Measurements from ENCODE around the gene MRPS24. TPM values are rescaled to one million over a fixed set of nuclear protein-coding genes. Genes with fewer than 3 reads are reported as not detected.

MRPS24 gene
- total RNA-seq, 1 experiment from 2014 or later = 156 TPM

- TF ChIP-seq MAX (IDR thresholded peaks at IDR 0.05) (no peak), YY1 (IDR thresholded peaks at IDR 0.05; ENCODE audit: extremely low read depth, insufficient replicate concordance, low read depth, low read length) (no peak)
Measured at GRCh38 chr7:43847496-43847895, 21.8 kb downstream of the MRPS24 start (continued).

- DNase-seq (ENCODE audit: low read depth, low spot score) = no peak
- no peak for ATAC-seq
- ChIA-PET POLR2A (no interaction called here), CTCF (interaction anchor here (0.6 kb wide), 1 partner anchor 113 kb away, joined by 3 read pairs; no protein-coding TSS in a partner anchor), RAD21 (ENCODE audit: low non-redundant PET in 1 of 2, low total read pairs in 2 of 2, uncharacterized antibody in 2 of 2, unreplicated experiment in 2 of 2) (no interaction called here)
- Histone ChIP-seq H3K9me2 (ENCODE audit: insufficient read depth) (no peaks in the 10 kb centered on the region), H3K4me3 (replicated peaks in 1 of 2; ENCODE audit: low read depth in 1 of 2, low read length in 2 of 2) (no peak overlapping the region), H4K20me1 (ENCODE audit: insufficient read depth) (no peaks in the 10 kb centered on the region), H2AFZ (ENCODE audit: low read depth, low read length, poor library complexity, severe bottlenecking) (no peak overlapping the region), H3K36me3 (ENCODE audit: control insufficient read depth in 1 of 2, insufficient read depth in 2 of 2, low read length in 2 of 2) (no peaks in the 10 kb centered on the region), H3K79me2 (ENCODE audit: insufficient read depth, low read length) (no peaks in the 10 kb centered on the region), H3K9ac (ENCODE audit: low read length) (no peak overlapping the region), H3K4me2 (ENCODE audit: low read length) (no peak overlapping the region), H3K9me3 (ENCODE audit: control insufficient read depth in 1 of 2, insufficient read depth in 1 of 2, low read depth in 1 of 2, low read length in 2 of 2) (no peaks in the 10 kb centered on the region), H3K27ac (ENCODE audit: low read depth, low read length) (no peak overlapping the region), H3K4me1 (ENCODE audit: control insufficient read depth in 1 of 2, insufficient read depth in 2 of 2, low read length in 2 of 2) (no peaks in the 10 kb centered on the region), H3K27me3 (ENCODE audit: insufficient read depth, low read length) (no peaks in the 10 kb centered on the region)
- TF ChIP-seq SP1 (IDR thresholded peaks at IDR 0.05; ENCODE audit: low read depth) = no peak
- no peak for TF ChIP-seq CBX3 (IDR thresholded peaks at IDR 0.05; ENCODE audit: low read depth)
- no peak for TF ChIP-seq MAX (IDR thresholded peaks at IDR 0.05)
- TF ChIP-seq EGR1 (IDR thresholded peaks at IDR 0.05; ENCODE audit: low read depth) = no peak
- no peak for TF ChIP-seq CTCF (IDR thresholded peaks at IDR 0.05 in 2 of 3, conservative IDR thresholded peaks at IDR 0.05 in 1 of 3; ENCODE audit: borderline replicate concordance in 1 of 3, insufficient read depth in 1 of 3, low read depth in 2 of 3, low read length in 2 of 3)
- TF ChIP-seq RAD21 (IDR thresholded peaks at IDR 0.05; ENCODE audit: low read depth) = no peak
- TF ChIP-seq ELF1 (IDR thresholded peaks at IDR 0.05; ENCODE audit: borderline replicate concordance, low read depth) = no peak
- no peak for TF ChIP-seq YY1 (IDR thresholded peaks at IDR 0.05; ENCODE audit: extremely low read depth, insufficient replicate concordance, low read depth, low read length)
- TF ChIP-seq SRF (IDR thresholded peaks at IDR 0.05; ENCODE audit: low read depth) = no peak
- no peak for TF ChIP-seq FOSL1 (IDR thresholded peaks at IDR 0.05; ENCODE audit: low read depth)
- TF ChIP-seq ZBTB33 (IDR thresholded peaks at IDR 0.05; ENCODE audit: extremely low read depth, insufficient replicate concordance, low read length) = no peak
- no peak for TF ChIP-seq ZNF274 (IDR thresholded peaks at IDR 0.05; ENCODE audit: low read depth, low read length)
- BruUV-seq (replicated peaks) = no TSS peak
- intact Hi-C loops (cut with micrococcal nuclease) = no loop called here
Measured at GRCh38 chr7:43844662-43845061, 24.7 kb downstream of the MRPS24 start.
